DMS 273 treated with DMSO at 0.1 percent for 48 hours (cell line): ENCODE measurements around the gene POLR3H.
"Not testable (repeated sequence)": the region's sequence is repeated elsewhere in the genome, so short reads cannot be mapped to it uniquely, and the experiment has no call there.

Source experiments
- DNase-seq: peaks from one replicate; lab custom pipeline; 2025; lab: John Stamatoyannopoulos, UW

The POLR3H gene, protein sequence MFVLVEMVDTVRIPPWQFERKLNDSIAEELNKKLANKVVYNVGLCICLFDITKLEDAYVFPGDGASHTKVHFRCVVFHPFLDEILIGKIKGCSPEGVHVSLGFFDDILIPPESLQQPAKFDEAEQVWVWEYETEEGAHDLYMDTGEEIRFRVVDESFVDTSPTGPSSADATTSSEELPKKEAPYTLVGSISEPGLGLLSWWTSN

GRCh38 chr22:41543854-41544670 is at the start of gene POLR3H:
Gene POLR3H, minus strand, starts transcription at chr22:41544470. Its CDS starts 369 bp downstream, at chr22:41544101.
- DNase-seq: peak; percentile 87

DNA sequence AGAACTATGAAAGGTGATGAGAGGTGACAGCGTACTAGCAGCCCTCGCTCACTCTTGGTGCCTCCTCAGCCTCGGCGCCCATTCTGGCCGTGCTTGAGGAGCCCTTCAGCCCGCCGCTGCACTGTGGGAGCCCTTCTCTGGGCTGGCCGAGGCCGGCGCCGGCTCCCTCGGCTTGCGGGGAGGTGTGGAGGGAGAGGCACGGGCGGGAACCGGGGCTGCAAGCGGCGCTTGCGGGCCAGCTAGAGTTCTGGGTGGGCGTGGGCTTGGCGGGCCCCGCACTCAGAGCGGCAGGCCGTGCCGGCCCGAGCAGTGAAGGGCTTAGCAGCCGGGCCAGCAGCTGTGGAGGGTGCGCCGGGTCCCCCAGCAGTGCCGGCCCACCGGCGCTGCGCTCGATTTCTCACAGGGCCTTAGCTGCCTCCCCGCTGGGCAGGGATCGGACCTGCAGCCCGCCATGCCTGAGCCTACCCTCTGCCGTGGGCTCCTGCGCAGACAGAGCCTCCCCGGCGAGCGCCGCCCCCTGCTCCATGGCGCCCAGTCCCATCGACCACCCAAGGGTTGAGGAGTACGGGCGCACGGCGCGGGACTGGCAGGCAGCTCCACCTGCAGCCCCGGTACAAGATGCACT is 49.2 kb upstream of the POLR3H start:
- not testable (repeated sequence) for DNase-seq

GRCh38 chr22:41589391-41590241 is 45.3 kb upstream of the POLR3H start, which contains the start of gene PMM1:
Gene PMM1, minus strand, starts transcription at chr22:41589840. Its CDS starts 35 bp downstream, at chr22:41589805.
- DNase-seq: peak; percentile 96

DNA sequence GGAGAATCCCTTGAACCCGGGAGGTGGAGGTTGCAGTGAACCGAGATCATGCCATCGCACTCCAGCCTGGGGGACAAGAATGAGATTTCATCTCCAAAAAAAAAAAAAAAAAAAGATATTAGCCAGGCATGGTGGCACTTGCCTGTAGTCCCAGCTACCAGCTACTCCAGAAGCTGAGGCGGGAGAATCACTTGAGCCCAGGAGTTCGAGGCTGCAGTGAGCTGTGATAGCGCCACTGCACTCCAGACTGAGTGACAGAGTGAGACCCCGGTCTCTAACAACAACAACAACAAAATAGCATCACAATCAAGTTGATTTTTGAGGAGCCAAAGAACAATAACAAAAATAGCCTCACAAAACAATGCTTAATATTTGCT is 43.1 kb upstream of the POLR3H start:
- no peak for DNase-seq

- no peak for DNase-seq
These were observed 41.6 kb upstream of the POLR3H start for GRCh38 chr22:41585898-41586297.

GRCh38 chr22:41584881-41585280 is 40.6 kb upstream of the POLR3H start:
- DNase-seq: no peak

DNA sequence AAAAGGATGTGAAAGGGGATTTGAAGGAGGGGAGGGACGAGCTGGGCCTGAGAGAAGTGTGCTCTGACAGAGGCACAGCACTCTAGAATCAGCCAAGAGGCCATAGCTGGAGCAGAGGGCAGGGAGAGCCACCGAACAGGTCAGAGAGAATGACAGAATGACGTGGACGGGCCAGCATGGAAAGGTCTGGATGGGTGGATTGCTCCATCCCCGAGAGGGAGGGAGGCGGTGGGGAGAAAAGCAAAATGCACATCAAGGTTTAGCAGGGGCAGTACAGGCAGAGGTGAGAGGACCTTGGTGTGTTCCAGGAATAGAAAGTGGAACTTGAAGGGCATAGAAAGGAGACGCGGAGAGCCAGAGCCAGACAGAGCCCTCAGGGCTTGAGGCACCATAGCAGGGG is 38.4 kb upstream of the POLR3H start:
- DNase-seq: no peak

- no peak for DNase-seq
These were observed 35.7 kb upstream of the POLR3H start for GRCh38 chr22:41579997-41580355.

- DNase-seq: no peak
These were observed 35.2 kb upstream of the POLR3H start for GRCh38 chr22:41579297-41579996.

- DNase-seq: no peak
These were observed 34.5 kb upstream of the POLR3H start for GRCh38 chr22:41578818-41579217.

DNA sequence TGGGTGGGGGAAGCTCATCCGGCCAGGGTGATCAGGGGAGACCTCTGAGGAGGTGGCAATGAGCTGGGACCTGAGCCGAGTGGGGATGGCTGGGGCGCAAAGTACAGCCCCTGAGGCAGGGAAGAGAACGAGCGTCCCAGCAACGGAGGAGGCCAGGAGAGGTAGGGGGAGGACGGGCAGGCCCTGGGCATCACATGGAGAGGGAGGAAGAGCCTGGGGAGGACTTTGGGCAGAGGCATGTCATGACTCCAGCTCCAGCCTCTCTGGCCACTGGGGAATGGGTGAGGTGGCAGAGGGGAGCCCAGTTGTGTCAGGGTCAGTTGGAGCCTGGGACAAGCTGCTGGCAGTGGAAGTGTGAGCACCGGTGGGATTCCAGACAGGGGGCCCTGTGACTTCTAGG is 33.8 kb upstream of the POLR3H start:
- no peak for DNase-seq

DNA sequence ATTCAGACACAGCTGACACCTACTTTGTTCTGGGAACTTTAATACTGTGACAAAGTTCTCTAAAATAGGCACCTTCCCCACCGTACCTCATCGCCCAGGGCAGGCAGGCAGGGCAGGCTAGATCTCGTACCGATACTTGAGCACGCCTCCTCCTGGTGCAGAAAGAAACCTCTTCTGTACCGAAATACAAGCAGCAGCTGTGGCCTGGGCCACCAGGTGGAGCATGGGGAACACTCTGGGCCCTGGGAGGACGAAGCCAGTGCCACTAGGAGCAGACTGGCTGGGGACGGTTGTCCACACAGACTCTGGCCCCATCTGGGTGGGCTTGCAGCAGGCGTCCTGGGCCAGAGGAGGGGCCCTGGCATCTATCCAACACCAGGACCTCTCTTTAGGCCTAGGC is 32.6 kb upstream of the POLR3H start:
- DNase-seq: no peak

GRCh38 chr22:41575533-41575932 is 31.3 kb upstream of the POLR3H start:
- DNase-seq: no peak

GRCh38 chr22:41574847-41575381 is 30.6 kb upstream of the POLR3H start:
- no peak for DNase-seq

GRCh38 chr22:41573677-41574076 is 29.4 kb upstream of the POLR3H start:
- no peak for DNase-seq

GRCh38 chr22:41572305-41572704 is 28.0 kb upstream of the POLR3H start:
- DNase-seq: not testable (repeated sequence)

GRCh38 chr22:41571786-41572185 is 27.5 kb upstream of the POLR3H start:
- DNase-seq: no peak

DNA sequence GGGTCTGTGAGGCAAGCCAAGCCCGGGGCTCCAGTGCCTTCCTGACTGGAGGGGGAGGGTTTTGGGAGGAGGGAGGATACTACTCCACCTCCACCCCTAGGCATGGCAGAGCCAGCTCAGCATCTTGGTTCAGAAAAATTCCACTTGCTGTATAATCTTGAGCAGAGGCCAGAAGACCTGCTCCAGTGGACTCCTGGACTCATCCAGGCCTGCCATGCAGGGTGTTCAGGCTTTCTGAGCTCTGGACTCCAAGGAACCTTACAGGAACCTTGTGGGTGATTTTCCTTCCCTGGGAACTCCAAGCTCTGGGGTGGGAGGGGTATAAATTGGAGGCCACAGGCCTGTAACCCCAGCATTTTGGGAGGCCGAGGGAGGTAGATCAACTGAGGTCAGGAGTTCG is 26.0 kb upstream of the POLR3H start:
- no peak for DNase-seq

DNA sequence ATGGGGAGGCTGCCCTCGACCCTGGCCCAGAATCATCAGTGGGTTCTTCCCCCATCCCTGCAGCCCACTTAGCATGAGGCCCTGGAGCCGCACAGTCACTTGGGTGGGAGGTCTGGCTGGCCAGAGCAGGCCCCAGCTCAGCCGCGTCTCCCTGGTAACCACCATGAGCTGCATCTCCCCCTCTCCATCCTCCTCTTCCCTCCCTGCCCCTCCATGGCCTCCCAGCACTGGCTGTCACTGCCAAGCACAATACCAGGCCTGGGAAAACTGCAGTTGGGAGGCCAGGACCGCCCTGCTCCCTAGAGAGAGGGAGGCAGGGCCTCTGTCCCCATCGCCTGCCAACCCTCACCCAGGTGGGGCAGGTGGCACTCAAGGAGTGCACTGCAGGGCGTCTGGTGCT is 24.5 kb upstream of the POLR3H start:
- DNase-seq: no peak

DNA sequence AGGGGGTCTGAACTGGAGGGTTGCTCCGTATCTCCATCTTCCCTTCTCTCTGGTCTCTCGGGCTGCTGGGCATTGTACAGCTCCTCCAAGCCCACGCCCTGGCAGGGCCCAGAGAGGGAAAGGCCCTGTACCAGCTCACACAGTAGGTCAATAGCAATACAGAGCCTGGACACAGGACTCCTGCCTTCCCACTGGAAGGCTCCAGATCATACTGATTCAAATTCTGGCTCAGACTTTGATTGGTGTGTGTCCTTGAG is 23.2 kb upstream of the POLR3H start:
- DNase-seq: no peak

DNA sequence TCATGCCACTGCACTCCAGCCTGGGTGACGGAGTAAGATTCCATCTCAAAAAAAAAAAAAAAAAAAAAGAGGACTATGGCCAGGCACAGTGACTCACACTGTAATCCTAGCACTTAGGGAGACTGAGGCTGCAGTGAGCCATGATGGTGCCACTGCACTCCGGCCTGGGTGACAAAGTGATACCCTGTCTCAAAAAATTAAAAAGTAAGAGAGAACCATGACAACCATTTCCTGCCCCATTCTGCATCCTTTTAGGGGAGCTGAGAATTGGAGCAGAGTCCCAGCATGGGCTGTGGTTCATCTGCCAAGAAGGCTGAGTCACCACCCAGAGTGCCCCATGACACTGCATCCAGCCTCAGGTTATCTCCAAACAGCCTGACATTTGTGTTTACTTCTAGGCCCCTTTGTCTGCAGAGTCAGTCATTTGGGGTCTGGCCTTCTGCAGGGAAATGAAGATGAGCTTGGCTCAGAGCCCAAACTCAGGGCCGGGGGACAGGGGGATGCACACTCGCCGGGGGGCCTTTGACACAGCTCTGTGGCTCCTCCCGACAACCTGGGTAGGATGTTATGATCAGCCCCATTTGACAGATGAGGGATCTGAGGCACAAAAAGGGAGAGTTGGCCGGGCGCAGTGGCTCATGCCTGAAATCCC is 21.3 kb upstream of the POLR3H start:
- DNase-seq: no peak
